Hepatocyte (in vitro differentiated cells): ENCODE results near the gene CCDC3.

ENCODE experiments used
- EZH2 ChIP-seq: fragments of 200-600 bp; sonication (generic); IDR thresholded peaks from 2 replicates; pipeline ENCODE4 v1.6.1; 2016; ENCODE audit warnings: antibody characterized with exemption, mild to moderate bottlenecking, borderline replicate concordance
- TF ChIP-seq, protein P1 (sequence below): fragments of 200-600 bp; sonication (generic); IDR thresholded peaks from 2 replicates; pipeline ENCODE4 v1.5.1; 2016; ENCODE audit warnings: antibody characterized with exemption, mild to moderate bottlenecking; ENCODE audit not compliant: poor library complexity

- TF ChIP-seq, protein P1, sequence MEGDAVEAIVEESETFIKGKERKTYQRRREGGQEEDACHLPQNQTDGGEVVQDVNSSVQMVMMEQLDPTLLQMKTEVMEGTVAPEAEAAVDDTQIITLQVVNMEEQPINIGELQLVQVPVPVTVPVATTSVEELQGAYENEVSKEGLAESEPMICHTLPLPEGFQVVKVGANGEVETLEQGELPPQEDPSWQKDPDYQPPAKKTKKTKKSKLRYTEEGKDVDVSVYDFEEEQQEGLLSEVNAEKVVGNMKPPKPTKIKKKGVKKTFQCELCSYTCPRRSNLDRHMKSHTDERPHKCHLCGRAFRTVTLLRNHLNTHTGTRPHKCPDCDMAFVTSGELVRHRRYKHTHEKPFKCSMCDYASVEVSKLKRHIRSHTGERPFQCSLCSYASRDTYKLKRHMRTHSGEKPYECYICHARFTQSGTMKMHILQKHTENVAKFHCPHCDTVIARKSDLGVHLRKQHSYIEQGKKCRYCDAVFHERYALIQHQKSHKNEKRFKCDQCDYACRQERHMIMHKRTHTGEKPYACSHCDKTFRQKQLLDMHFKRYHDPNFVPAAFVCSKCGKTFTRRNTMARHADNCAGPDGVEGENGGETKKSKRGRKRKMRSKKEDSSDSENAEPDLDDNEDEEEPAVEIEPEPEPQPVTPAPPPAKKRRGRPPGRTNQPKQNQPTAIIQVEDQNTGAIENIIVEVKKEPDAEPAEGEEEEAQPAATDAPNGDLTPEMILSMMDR = no peak
- no peak for TF ChIP-seq EZH2
Measured at GRCh38 chr10:12965571-12965970, 35.9 kb downstream of the CCDC3 start.
